Body of pancreas (tissue), 4 donors: ENCODE measurements around the gene PEF1.

Experiments used
- POLR2A ChIP-seq, 3 donors: fragments of 450-650 bp; IDR thresholded peaks; one replicate each; pipeline ENCODE4 v1.6.1; 2016; ENCODE audit warnings: antibody characterized with exemption in 3 of 3, mild to moderate bottlenecking in 2 of 3
- TF ChIP-seq, protein P1 (sequence below), 7 experiments: fragments of 450-650 bp in 4 of 7; fragments of 200-600 bp in 3 of 7; sonication (generic) in 3 of 7; IDR thresholded peaks; one replicate each; pipeline ENCODE4 v1.5.1; 2016 to 2019; ENCODE audit warnings: antibody characterized with exemption in 7 of 7

DNA sequence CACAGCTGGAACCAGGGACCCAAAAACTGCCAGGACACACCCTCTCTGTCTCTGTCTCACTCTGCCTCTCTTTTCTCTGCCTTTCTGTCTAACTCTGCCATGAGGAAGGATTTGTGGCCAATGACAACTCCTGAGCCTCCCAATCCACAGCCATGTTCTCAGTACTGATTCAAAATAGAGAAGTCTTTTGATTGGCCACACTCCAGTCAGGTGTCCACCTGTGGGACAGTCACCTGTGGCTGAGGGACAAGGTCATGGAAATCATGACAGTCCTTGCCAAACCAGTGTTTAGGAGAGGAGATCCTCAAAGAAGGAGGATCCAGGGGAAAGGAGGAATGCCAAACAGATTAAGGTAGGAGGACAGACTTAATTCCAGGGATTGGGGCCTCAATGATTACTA is 52.5 kb downstream of the PEF1 start:
- TF ChIP-seq, protein P1, sequence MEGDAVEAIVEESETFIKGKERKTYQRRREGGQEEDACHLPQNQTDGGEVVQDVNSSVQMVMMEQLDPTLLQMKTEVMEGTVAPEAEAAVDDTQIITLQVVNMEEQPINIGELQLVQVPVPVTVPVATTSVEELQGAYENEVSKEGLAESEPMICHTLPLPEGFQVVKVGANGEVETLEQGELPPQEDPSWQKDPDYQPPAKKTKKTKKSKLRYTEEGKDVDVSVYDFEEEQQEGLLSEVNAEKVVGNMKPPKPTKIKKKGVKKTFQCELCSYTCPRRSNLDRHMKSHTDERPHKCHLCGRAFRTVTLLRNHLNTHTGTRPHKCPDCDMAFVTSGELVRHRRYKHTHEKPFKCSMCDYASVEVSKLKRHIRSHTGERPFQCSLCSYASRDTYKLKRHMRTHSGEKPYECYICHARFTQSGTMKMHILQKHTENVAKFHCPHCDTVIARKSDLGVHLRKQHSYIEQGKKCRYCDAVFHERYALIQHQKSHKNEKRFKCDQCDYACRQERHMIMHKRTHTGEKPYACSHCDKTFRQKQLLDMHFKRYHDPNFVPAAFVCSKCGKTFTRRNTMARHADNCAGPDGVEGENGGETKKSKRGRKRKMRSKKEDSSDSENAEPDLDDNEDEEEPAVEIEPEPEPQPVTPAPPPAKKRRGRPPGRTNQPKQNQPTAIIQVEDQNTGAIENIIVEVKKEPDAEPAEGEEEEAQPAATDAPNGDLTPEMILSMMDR (IDR thresholded peaks at IDR 0.05): no peak
- TF ChIP-seq POLR2A (IDR thresholded peaks at IDR 0.05): no peak
